ENCODE measurements around the gene COIL.

The COIL gene

DNA sequence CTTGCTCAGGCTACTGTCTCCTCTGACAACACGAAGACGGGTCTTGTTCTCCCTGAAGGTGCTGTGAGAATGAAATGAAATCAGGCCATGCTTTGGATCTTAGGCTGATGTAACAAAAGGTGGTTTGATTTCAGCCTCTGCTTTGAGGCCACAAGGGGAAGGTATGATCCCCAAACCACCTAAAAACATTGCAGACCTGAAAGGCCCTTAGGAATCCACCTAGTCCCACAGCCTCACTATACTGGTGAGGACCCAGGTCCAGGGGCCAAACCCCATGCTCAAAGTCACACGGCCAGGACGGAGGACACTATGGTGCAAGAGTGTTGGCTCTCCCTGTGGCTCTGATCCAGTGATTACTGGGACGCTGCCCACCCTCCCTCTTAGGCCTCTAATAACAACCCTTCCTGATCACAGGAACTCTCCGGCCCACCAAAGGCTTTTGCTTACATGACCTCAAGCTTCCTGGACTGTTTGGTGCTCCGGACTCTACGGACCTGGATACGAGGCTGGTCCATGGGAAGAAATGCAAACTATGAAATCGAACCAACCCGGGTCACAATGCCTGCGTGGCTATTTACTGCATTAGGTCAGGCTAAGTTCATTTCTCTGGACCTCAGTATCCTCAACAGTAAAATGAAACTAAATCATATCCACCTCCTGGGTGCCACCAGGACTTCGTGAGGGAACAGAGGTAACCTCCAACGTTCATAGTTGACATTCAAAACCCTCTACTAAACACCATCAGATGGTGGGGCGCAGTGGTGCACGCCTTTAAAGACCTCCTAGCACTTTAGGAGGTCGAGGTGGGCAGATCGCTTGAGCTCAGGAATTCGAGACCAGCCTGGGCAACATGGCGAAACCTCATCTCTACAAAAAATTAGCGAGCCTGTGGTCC, 48.5 kb downstream of the COIL start:
- H3K9me3 Mint-ChIP-seq (ENCODE audit: low read depth): peaks cover 1% of the 10 kb centered on the region
- no peaks in the 10 kb centered on the region for H3K27me3 Mint-ChIP-seq
- peaks cover 65% of the 10 kb centered on the region for H3K4me1 Mint-ChIP-seq (ENCODE audit: low read depth)

DNA sequence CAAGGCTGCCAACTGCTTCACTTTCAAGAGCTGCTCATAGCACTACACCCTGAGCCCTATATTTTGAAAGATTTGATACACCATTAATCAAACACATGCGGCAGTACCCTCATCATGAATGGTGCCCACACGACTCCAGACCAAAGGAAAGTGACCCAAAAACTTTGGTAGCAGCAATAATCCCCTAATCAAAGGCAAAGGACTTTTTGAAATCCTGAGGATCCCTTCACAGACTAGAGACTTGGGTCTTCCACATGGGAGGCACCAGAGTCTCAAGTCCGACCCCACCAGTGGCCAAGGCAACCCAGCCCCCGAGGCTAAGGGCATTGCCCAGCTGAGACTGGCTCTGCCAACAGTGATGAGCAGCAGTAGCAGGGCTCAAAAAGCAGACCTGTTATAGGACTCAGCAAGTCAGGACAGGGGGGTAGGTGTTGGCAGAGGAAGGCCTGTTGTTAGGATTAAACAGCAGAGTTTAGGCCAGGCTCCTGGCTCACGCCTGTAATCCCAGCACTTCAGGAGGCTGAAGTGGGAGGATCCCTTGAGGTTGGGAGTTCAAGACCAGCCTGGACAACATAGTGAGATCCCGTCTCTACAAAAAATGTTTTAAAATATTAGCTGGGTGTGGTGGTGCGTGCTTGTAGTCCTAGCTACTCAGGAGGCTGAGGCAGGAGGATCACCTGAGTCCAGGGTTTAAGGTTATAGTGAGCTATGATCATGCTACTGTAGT, 50.2 kb downstream of the COIL start:
- Mint-ChIP-seq H3K36me3 (peaks cover 5% of the 10 kb centered on the region), H3K27me3 (no peaks in the 10 kb centered on the region), H3K4me3 (peak overlapping the region; percentile 96), H3K27ac (peak overlapping the region; percentile 76), H3K9me3 (ENCODE audit: low read depth) (no peaks in the 10 kb centered on the region), H3K4me1 (ENCODE audit: low read depth) (peaks cover 59% of the 10 kb centered on the region)

More for the DNA sequence above, 48.5 kb downstream of the COIL start:
- Mint-ChIP-seq H3K36me3 (peaks cover 2% of the 10 kb centered on the region), H3K4me3 (peak overlapping the region; percentile 96), H3K27ac (peak overlapping the region; percentile 51)

DNA sequence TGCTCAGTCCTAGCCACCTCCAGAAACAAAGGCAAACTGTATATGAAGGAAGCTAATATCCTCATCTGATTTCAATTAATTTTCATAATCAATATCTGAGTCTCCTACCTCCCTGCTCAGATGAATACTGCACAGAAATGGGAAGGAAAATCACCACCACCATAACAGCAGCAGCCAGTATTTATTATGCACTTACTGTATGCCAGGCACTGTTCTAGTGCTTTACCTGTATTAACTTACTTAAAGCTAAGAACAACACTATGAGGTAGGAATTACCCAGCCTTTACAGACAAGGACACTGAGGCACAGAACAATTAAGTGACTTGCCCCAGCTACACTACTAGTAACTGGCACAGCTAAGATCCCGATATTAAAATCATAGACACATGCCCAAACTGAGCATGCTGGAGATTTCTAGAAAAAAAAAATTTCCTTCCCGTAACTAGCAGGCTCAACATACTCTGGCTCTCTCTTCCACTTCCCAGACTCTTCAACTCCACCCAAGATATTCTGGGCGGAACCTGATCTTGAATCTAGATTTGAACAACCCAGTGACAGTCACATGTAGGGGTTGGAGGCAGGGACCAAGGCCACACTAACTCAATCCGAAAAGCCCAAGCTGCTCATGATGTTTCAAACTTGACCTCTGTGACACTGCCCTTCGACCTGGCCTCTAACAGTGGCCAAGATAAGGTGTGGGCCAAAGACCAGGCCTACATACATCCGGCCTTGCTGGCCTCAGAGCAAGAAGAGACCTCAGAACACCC, 50.9 kb downstream of the COIL start:
- Mint-ChIP-seq H3K9me3 (ENCODE audit: low read depth) (no peaks in the 10 kb centered on the region), H3K36me3 (peaks cover 5% of the 10 kb centered on the region), H3K27me3 (no peaks in the 10 kb centered on the region), H3K4me1 (ENCODE audit: low read depth) (peaks cover 52% of the 10 kb centered on the region), H3K27ac (peak overlapping the region; percentile 76), H3K4me3 (peak overlapping the region; percentile 96)

- Mint-ChIP-seq H3K27me3 (no peaks in the 10 kb centered on the region), H3K9me3 (ENCODE audit: low read depth) (no peaks in the 10 kb centered on the region), H3K27ac (no peak overlapping the region), H3K36me3 (peaks cover 11% of the 10 kb centered on the region), H3K4me1 (ENCODE audit: low read depth) (peaks cover 49% of the 10 kb centered on the region), H3K4me3 (no peak overlapping the region)
Measured at GRCh38 chr17:56908001-56908542, 52.8 kb downstream of the COIL start.

- peaks cover 15% of the 10 kb centered on the region for H3K4me1 Mint-ChIP-seq (ENCODE audit: low read depth)
- no peaks in the 10 kb centered on the region for H3K9me3 Mint-ChIP-seq (ENCODE audit: low read depth)
- peaks cover 17% of the 10 kb centered on the region for H3K36me3 Mint-ChIP-seq
- no peak overlapping the region for H3K27ac Mint-ChIP-seq
- no peaks in the 10 kb centered on the region for H3K27me3 Mint-ChIP-seq
- no peak overlapping the region for H3K4me3 Mint-ChIP-seq
Measured at GRCh38 chr17:56903560-56903959, 57.3 kb downstream of the COIL start.

DNA sequence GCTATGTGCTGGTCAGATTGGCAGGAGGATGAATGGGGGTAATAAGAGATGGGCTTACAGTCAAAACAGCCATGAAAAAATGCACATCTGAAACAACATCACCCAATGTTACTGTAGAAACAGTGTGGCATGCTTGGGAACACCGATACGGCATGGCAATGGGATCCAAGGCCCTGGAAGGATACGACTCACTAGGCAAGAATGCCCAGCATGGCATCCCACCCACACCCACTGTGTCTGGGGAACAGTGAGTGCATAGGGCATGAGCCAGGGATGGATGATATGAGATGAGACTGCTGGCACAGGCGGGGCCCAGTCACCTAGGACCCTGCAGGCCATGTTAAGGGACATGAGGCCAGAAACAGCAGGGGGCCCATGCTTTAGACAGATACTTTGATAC, 58.5 kb downstream of the COIL start:
- Mint-ChIP-seq H3K27me3 (no peaks in the 10 kb centered on the region), H3K9me3 (ENCODE audit: low read depth) (no peaks in the 10 kb centered on the region), H3K4me3 (no peak overlapping the region), H3K36me3 (peaks cover 26% of the 10 kb centered on the region), H3K4me1 (ENCODE audit: low read depth) (peaks cover 11% of the 10 kb centered on the region), H3K27ac (no peak overlapping the region)

DNA sequence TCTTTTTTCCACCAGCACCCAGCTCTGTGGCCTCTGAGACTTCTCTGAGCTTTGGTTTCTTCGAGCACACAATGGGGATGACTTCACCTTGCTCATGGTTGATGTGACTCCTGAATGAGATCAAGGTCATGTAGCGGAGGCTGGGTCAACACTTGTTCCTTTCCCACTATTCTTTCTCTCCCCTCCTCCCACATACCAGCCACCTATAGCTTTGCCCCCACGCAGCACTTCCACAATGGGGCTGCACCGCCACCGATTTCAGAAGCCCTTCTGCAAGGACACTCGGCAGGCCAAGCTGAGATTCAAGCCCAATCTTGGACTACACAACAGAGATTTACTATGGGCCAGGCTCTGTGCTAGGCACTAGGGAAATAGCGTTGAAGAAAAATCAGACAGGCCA, 61.4 kb downstream of the COIL start:
- Mint-ChIP-seq H3K4me3 (no peak overlapping the region), H3K9me3 (ENCODE audit: low read depth) (no peaks in the 10 kb centered on the region), H3K27me3 (no peaks in the 10 kb centered on the region), H3K27ac (no peak overlapping the region), H3K4me1 (ENCODE audit: low read depth) (peaks cover 4% of the 10 kb centered on the region), H3K36me3 (peaks cover 26% of the 10 kb centered on the region)

- peaks cover 22% of the 10 kb centered on the region for H3K36me3 Mint-ChIP-seq
- no peak overlapping the region for H3K27ac Mint-ChIP-seq
- H3K4me1 Mint-ChIP-seq (ENCODE audit: low read depth): no peaks in the 10 kb centered on the region
- H3K9me3 Mint-ChIP-seq (ENCODE audit: low read depth): no peaks in the 10 kb centered on the region
- H3K27me3 Mint-ChIP-seq: no peaks in the 10 kb centered on the region
- H3K4me3 Mint-ChIP-seq: no peak overlapping the region
Measured at GRCh38 chr17:56898874-56899273, 62.0 kb downstream of the COIL start.

- Mint-ChIP-seq H3K9me3 (ENCODE audit: low read depth) (no peaks in the 10 kb centered on the region), H3K27me3 (no peaks in the 10 kb centered on the region), H3K36me3 (peaks cover 25% of the 10 kb centered on the region), H3K27ac (peak overlapping the region; percentile 76), H3K4me1 (ENCODE audit: low read depth) (no peaks in the 10 kb centered on the region), H3K4me3 (no peak overlapping the region)
Measured at GRCh38 chr17:56897646-56898424, 63.0 kb downstream of the COIL start.

DNA sequence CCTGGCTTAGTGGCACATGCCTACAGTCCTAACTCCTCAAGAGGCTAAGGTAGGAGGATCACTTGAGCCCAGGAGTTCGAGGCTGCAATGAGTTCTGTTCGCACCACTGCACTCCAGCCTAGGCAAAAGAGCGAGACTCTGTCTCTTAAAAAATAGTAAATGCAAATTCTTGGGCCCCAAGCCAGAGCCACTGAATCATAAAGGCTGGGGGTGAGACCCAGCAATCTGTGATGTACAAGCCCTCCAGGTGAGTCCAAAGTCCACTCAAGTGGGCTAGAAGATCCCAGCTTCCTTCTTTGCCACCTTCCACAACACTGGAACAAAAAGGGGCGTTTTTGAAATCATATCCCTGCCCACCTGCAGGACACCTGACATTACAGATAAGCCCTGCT, 63.9 kb downstream of the COIL start:
- Mint-ChIP-seq H3K4me1 (ENCODE audit: low read depth) (peaks cover 2% of the 10 kb centered on the region), H3K27ac (no peak overlapping the region), H3K36me3 (peaks cover 29% of the 10 kb centered on the region), H3K9me3 (ENCODE audit: low read depth) (no peaks in the 10 kb centered on the region), H3K27me3 (no peaks in the 10 kb centered on the region), H3K4me3 (no peak overlapping the region)

GRCh38 chr17:56896217-56896967, 64.5 kb downstream of the COIL start:
- H3K4me3 Mint-ChIP-seq: no peak overlapping the region
- no peaks in the 10 kb centered on the region for H3K9me3 Mint-ChIP-seq (ENCODE audit: low read depth)
- peaks cover 2% of the 10 kb centered on the region for H3K4me1 Mint-ChIP-seq (ENCODE audit: low read depth)
- peaks cover 29% of the 10 kb centered on the region for H3K36me3 Mint-ChIP-seq
- no peak overlapping the region for H3K27ac Mint-ChIP-seq
- H3K27me3 Mint-ChIP-seq: no peaks in the 10 kb centered on the region

DNA sequence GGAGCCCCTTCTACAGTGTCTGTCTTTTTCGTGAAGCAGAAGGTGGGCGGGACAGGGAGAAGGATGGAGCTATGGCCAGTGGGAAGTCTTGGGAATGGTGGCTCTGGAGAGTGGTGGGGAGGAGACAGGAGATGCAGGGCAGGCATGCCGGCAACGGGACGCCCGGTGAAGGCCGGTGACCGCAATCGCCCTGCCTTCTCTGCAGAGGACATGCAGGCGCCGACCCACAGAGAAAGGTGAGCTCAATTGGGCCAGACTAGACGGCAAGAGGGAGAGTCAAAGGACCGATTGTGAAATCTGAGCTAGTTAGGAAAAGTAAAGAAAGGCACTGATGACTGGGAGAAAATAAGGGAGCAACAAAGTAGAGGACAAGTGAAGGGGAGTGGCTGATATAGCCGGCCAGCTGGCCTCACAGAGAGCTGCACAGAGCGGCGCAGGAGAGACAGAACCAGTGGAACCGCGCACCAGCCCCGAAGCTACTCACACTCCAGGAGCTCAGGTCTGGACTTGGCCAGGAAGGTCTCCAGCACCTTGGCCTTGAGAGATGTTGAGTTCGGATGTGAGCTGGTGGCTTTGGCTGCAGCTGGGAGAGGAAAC, 65.9 kb downstream of the COIL start:
- no peak overlapping the region for H3K27ac Mint-ChIP-seq
- no peaks in the 10 kb centered on the region for H3K9me3 Mint-ChIP-seq (ENCODE audit: low read depth)
- no peak overlapping the region for H3K4me3 Mint-ChIP-seq
- peaks cover 27% of the 10 kb centered on the region for H3K36me3 Mint-ChIP-seq
- H3K4me1 Mint-ChIP-seq (ENCODE audit: low read depth): peaks cover 2% of the 10 kb centered on the region
- H3K27me3 Mint-ChIP-seq: no peaks in the 10 kb centered on the region

GRCh38 chr17:56893503-56893902, 67.3 kb downstream of the COIL start:
- Mint-ChIP-seq H3K4me3 (no peak overlapping the region), H3K9me3 (ENCODE audit: low read depth) (no peaks in the 10 kb centered on the region), H3K27ac (peak overlapping the region; percentile 46), H3K27me3 (no peaks in the 10 kb centered on the region), H3K4me1 (ENCODE audit: low read depth) (peaks cover 2% of the 10 kb centered on the region), H3K36me3 (peaks cover 30% of the 10 kb centered on the region)
